ENCODE results near the gene KRTAP9-7.
"Not testable (repeated sequence)": the region's sequence is repeated elsewhere in the genome, so short reads cannot be mapped to it uniquely, and the experiment has no call there.

KRTAP9-7 gene

DNA sequence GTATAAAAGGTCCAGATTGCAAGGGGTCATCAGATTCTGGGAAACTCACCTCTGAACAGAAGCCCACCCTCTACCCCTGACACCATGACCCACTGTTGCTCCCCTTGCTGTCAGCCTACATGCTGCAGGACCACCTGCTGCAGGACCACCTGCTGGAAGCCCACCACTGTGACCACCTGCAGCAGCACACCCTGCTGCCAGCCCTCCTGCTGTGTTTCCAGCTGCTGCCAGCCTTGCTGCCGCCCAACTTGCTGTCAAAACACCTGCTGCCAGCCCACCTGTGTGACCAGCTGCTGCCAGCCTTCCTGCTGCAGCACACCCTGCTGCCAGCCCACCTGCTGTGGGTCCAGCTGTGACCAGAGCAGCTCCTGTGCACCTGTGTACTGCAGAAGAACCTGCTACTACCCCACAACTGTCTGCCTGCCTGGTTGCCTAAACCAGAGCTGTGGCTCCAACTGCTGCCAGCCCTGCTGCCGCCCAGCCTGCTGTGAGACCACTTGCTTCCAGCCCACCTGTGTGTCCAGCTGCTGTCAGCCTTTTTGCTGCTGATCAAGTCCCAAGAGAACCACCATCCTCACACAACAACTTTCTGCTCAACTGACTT is 25.8 kb upstream of the KRTAP9-7 start, which contains the start of gene KRTAP9-4:
Gene KRTAP9-4 (plus strand): TSS at position 51 of the 604 bp plus-strand sequence. CDS start 34 bp downstream, at position 85.
- not testable (repeated sequence) for H3K9ac ChIP-seq (ENCODE audit: low read depth in 1 of 2, low read length in 2 of 2); H3K27me3 ChIP-seq (ENCODE audit: control insufficient read depth in 1 of 2, insufficient read depth in 2 of 2, low read length in 2 of 2); H3K9me3 ChIP-seq (ENCODE audit: control insufficient read depth in 1 of 2, low read length in 2 of 2); H3K4me1 ChIP-seq (ENCODE audit: control insufficient read depth in 1 of 2, insufficient read depth in 2 of 2, low read length in 2 of 2); H3K27ac ChIP-seq (ENCODE audit: low read depth, low read length); H3K36me3 ChIP-seq (ENCODE audit: control insufficient read depth in 1 of 2, insufficient read depth in 2 of 2, low read length in 2 of 2); H3K4me3 ChIP-seq (ENCODE audit: low read depth in 1 of 2, low read length in 2 of 2)

DNA sequence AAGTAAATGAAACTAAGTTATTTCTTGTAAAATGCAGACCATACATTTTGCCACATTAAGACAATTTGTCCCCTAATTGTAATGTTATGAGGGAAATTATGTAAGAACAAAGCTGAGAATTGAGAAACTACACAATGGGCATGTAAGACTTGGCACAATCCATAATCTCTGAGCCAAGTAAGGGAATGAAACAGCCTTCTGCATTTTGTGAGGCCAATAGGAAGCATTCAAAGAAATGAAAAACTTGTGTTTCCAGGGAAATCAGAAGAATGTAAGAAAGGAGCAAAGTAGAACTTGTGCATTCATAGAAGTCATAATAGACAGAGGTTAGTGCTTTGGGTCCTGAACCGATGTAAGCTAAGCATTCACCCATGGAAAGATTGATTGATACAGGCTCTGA is 24.2 kb upstream of the KRTAP9-7 start:
- H3K4me1 ChIP-seq (ENCODE audit: control insufficient read depth in 1 of 2, insufficient read depth in 2 of 2, low read length in 2 of 2): no peaks in the 10 kb centered on the region
- no peak overlapping the region for H3K27ac ChIP-seq (ENCODE audit: low read depth, low read length)
- no peak overlapping the region for H3K9ac ChIP-seq (ENCODE audit: low read depth in 1 of 2, low read length in 2 of 2)
- H3K36me3 ChIP-seq (ENCODE audit: control insufficient read depth in 1 of 2, insufficient read depth in 2 of 2, low read length in 2 of 2): no peaks in the 10 kb centered on the region
- no peaks in the 10 kb centered on the region for H3K9me3 ChIP-seq (ENCODE audit: control insufficient read depth in 1 of 2, low read length in 2 of 2)
- H3K27me3 ChIP-seq (ENCODE audit: control insufficient read depth in 1 of 2, insufficient read depth in 2 of 2, low read length in 2 of 2): peaks cover 0 to 8% of the 10 kb centered on the region in 2 donors
- no peak overlapping the region for H3K4me3 ChIP-seq (ENCODE audit: low read depth in 1 of 2, low read length in 2 of 2)

DNA sequence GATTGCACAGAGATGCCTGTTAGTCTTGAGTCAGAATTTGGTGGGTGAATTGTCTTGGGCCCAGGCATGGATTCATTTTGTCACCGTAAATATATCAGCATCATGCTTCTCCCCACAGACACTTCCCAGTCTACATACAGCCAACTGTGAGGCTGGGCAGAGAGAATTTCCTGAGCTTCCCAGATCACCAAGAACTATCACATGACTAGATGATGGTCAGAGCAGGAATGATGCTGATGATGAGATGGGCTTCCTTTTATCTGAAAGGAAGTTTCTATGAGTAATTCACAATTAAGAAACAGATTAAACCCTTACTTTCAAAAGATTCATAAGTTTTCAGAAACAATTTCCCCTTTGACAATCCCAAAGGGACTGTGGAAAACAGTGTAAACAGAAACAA is 20.6 kb upstream of the KRTAP9-7 start:
- H3K27ac ChIP-seq (ENCODE audit: low read depth, low read length): no peak overlapping the region
- H3K9me3 ChIP-seq (ENCODE audit: control insufficient read depth in 1 of 2, low read length in 2 of 2): no peaks in the 10 kb centered on the region
- no peak overlapping the region for H3K4me3 ChIP-seq (ENCODE audit: low read depth in 1 of 2, low read length in 2 of 2)
- peaks cover 3 to 13% of the 10 kb centered on the region in 2 donors for H3K27me3 ChIP-seq (ENCODE audit: control insufficient read depth in 1 of 2, insufficient read depth in 2 of 2, low read length in 2 of 2)
- no peak overlapping the region for H3K9ac ChIP-seq (ENCODE audit: low read depth in 1 of 2, low read length in 2 of 2)
- H3K36me3 ChIP-seq (ENCODE audit: control insufficient read depth in 1 of 2, insufficient read depth in 2 of 2, low read length in 2 of 2): no peaks in the 10 kb centered on the region
- H3K4me1 ChIP-seq (ENCODE audit: control insufficient read depth in 1 of 2, insufficient read depth in 2 of 2, low read length in 2 of 2): no peaks in the 10 kb centered on the region

DNA sequence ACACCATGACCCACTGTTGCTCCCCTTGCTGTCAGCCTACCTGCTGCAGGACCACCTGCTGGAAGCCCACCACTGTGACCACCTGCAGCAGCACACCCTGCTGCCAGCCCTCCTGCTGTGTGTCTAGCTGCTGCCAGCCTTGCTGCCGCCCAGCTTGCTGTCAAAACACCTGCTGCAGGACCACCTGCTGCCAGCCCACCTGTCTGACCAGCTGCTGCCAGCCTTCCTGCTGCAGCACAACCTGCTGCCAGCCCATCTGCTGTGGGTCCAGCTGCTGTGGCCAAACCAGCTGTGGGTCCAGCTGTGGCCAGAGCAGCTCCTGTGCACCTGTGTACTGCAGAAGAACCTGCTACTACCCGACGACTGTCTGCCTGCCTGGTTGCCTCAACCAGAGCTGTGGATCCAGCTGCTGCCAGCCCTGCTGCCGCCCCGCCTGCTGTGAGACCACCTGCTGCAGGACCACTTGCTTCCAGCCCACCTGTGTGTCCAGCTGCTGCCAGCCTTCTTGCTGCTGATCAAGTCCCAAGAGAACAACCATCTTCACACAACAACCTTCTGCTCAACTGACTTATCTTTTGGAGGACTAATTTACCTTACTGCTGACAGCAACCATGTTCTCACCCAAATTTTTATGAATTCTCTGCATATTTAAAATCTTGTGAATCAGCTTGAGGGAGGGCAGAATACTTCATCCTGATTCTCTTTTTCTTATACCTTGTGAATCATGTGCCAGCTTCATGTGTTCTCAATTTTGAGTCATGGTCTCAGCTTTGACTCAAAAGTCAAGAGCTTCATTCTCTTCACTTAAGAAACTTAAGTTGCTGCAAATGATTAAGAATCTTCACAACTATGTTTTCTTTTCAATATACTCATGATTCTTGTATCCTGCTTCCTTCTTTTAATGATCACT is 19.9 kb upstream of the KRTAP9-7 start, which contains the start of gene KRTAP9-9:
Gene KRTAP9-9 (plus strand): TSS at position 4 of the 910 bp plus-strand sequence.
- H3K27me3 ChIP-seq (ENCODE audit: control insufficient read depth in 1 of 2, insufficient read depth in 2 of 2, low read length in 2 of 2): peaks cover 3 to 13% of the 10 kb centered on the region in 2 donors
- not testable (repeated sequence) for H3K27ac ChIP-seq (ENCODE audit: low read depth, low read length); H3K9ac ChIP-seq (ENCODE audit: low read depth in 1 of 2, low read length in 2 of 2); H3K4me3 ChIP-seq (ENCODE audit: low read depth in 1 of 2, low read length in 2 of 2); H3K36me3 ChIP-seq (ENCODE audit: control insufficient read depth in 1 of 2, insufficient read depth in 2 of 2, low read length in 2 of 2); H3K4me1 ChIP-seq (ENCODE audit: control insufficient read depth in 1 of 2, insufficient read depth in 2 of 2, low read length in 2 of 2); H3K9me3 ChIP-seq (ENCODE audit: control insufficient read depth in 1 of 2, low read length in 2 of 2)

DNA sequence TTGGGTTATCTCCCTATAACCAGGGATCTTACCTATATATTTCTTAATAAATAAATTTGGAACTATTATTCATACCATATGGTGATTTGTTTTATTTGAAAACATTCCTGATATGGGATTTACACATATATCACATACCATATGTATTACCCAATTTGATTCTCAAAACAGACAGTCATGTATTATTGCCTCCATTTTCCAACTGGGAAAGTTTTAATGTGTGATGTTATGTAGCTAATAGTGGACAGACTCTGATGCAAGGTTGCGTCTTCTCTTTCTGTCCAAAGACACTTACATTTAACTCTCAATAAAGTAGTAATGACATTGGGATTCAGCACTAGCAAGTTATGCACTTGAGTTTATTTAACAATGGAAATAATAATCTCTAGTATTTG is 19.2 kb upstream of the KRTAP9-7 start:
- H3K9ac ChIP-seq (ENCODE audit: low read depth in 1 of 2, low read length in 2 of 2): no peak overlapping the region
- H3K9me3 ChIP-seq (ENCODE audit: control insufficient read depth in 1 of 2, low read length in 2 of 2): no peaks in the 10 kb centered on the region
- H3K4me3 ChIP-seq (ENCODE audit: low read depth in 1 of 2, low read length in 2 of 2): no peak overlapping the region
- H3K27ac ChIP-seq (ENCODE audit: low read depth, low read length): no peak overlapping the region
- H3K27me3 ChIP-seq (ENCODE audit: control insufficient read depth in 1 of 2, insufficient read depth in 2 of 2, low read length in 2 of 2): peaks cover 3 to 9% of the 10 kb centered on the region in 2 donors
- no peaks in the 10 kb centered on the region for H3K36me3 ChIP-seq (ENCODE audit: control insufficient read depth in 1 of 2, insufficient read depth in 2 of 2, low read length in 2 of 2)
- no peaks in the 10 kb centered on the region for H3K4me1 ChIP-seq (ENCODE audit: control insufficient read depth in 1 of 2, insufficient read depth in 2 of 2, low read length in 2 of 2)

DNA sequence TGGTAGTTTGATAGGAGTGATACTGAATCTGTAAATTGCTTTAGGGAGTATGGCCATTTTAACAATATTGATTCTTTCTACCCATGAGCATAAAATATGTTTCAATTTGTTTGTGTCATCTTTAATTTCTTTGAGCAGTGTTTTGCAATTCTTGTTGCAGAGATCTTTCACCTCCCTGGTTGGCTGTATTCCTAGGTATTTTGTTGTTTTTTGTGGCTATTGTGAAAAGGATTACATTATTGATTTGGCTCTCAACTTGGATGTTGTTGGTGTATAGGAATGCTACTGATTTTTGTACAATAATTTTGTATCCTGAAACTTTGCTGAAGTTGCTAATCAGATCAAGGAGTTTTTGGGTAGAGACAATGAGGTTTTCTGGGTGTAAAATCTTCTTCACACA is 17.1 kb upstream of the KRTAP9-7 start:
- Histone ChIP-seq H3K27me3 (ENCODE audit: control insufficient read depth in 1 of 2, insufficient read depth in 2 of 2, low read length in 2 of 2) (peaks cover 6% of the 10 kb centered on the region in 2 donors), H3K4me3 (ENCODE audit: low read depth in 1 of 2, low read length in 2 of 2) (no peak overlapping the region), H3K27ac (ENCODE audit: low read depth, low read length) (no peak overlapping the region), H3K36me3 (ENCODE audit: control insufficient read depth in 1 of 2, insufficient read depth in 2 of 2, low read length in 2 of 2) (no peaks in the 10 kb centered on the region), H3K9me3 (ENCODE audit: control insufficient read depth in 1 of 2, low read length in 2 of 2) (no peaks in the 10 kb centered on the region), H3K4me1 (ENCODE audit: control insufficient read depth in 1 of 2, insufficient read depth in 2 of 2, low read length in 2 of 2) (no peaks in the 10 kb centered on the region), H3K9ac (ENCODE audit: low read depth in 1 of 2, low read length in 2 of 2) (no peak overlapping the region)

DNA sequence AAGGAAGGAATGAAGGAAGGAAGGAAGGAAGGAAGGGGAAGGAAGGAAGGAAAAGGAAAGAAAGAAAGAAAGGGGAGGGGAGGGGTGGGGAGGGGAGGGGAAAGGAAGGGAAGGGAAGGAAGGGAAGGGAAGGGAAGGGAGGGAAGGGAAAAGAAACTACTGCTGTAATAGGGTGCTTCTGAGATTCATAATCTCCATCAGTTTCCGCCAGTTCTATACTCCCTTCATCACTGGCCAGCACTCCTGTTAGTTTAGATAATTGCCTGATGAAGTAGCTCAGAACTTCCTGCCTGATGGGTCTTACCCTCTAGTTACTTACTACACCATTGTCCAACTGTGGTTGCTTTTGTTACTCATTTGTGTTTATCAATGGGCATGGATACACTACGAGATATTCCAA is 12.3 kb upstream of the KRTAP9-7 start:
- peaks cover 9 to 10% of the 10 kb centered on the region in 2 donors for H3K27me3 ChIP-seq (ENCODE audit: control insufficient read depth in 1 of 2, insufficient read depth in 2 of 2, low read length in 2 of 2)
- H3K4me1 ChIP-seq (ENCODE audit: control insufficient read depth in 1 of 2, insufficient read depth in 2 of 2, low read length in 2 of 2): no peaks in the 10 kb centered on the region
- no peaks in the 10 kb centered on the region for H3K36me3 ChIP-seq (ENCODE audit: control insufficient read depth in 1 of 2, insufficient read depth in 2 of 2, low read length in 2 of 2)
- H3K9me3 ChIP-seq (ENCODE audit: control insufficient read depth in 1 of 2, low read length in 2 of 2): no peaks in the 10 kb centered on the region
- H3K4me3 ChIP-seq (ENCODE audit: low read depth in 1 of 2, low read length in 2 of 2): no peak overlapping the region
- no peak overlapping the region for H3K27ac ChIP-seq (ENCODE audit: low read depth, low read length)
- no peak overlapping the region for H3K9ac ChIP-seq (ENCODE audit: low read depth in 1 of 2, low read length in 2 of 2)

DNA sequence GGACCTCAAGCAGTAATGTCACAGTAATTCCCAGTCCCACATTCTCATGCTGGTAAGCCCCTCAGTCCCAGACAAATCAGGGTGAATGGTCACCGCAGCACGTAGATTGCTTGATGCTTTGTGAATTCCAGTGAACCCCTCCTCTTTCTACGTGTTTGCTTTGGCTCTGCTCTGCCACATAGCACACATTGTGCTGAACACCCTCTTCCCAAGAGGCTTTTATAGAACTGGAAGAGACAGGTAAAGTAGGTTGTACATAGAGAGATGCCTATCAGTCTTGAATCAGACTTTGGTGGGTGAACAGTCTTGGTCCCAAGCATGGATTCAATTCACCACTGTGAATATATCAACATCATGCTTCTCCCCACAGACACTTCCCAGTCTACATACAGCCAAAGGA is 10.9 kb upstream of the KRTAP9-7 start:
- Histone ChIP-seq H3K4me1 (ENCODE audit: control insufficient read depth in 1 of 2, insufficient read depth in 2 of 2, low read length in 2 of 2) (no peaks in the 10 kb centered on the region), H3K27me3 (ENCODE audit: control insufficient read depth in 1 of 2, insufficient read depth in 2 of 2, low read length in 2 of 2) (peaks cover 4 to 9% of the 10 kb centered on the region in 2 donors), H3K9me3 (ENCODE audit: control insufficient read depth in 1 of 2, low read length in 2 of 2) (no peaks in the 10 kb centered on the region), H3K4me3 (ENCODE audit: low read depth in 1 of 2, low read length in 2 of 2) (no peak overlapping the region), H3K9ac (ENCODE audit: low read depth in 1 of 2, low read length in 2 of 2) (no peak overlapping the region), H3K36me3 (ENCODE audit: control insufficient read depth in 1 of 2, insufficient read depth in 2 of 2, low read length in 2 of 2) (no peaks in the 10 kb centered on the region), H3K27ac (ENCODE audit: low read depth, low read length) (no peak overlapping the region)

DNA sequence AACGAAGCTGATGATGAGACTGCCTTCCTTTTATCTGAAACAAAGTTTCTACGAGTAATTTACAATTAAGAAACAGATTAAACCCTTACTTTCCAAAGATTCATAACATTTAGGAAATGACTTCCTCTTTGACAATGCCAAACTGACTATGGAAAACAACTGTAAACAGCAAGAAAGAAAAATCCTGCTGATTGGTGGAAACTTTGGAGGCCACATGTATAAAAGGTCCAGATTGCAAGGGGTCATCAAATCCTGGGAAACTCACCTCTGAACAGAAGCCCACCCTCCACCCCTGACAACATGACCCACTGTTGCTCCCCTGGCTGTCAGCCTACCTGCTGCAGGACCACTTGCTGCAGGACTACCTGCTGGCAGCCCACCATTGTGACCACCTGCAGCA is 10.4 kb upstream of the KRTAP9-7 start, which contains the start of gene KRTAP9-6:
Gene KRTAP9-6 (plus strand): TSS at position 301 of the 400 bp plus-strand sequence. CDS start 0 bp downstream, at position 301.
- Histone ChIP-seq H3K36me3 (ENCODE audit: control insufficient read depth in 1 of 2, insufficient read depth in 2 of 2, low read length in 2 of 2) (no peaks in the 10 kb centered on the region), H3K4me1 (ENCODE audit: control insufficient read depth in 1 of 2, insufficient read depth in 2 of 2, low read length in 2 of 2) (no peaks in the 10 kb centered on the region), H3K9ac (ENCODE audit: low read depth in 1 of 2, low read length in 2 of 2) (no peak within 1 kb of the TSS), H3K9me3 (ENCODE audit: control insufficient read depth in 1 of 2, low read length in 2 of 2) (no peaks in the 10 kb centered on the region), H3K27me3 (ENCODE audit: control insufficient read depth in 1 of 2, insufficient read depth in 2 of 2, low read length in 2 of 2) (peaks cover 4 to 9% of the 10 kb centered on the region in 2 donors), H3K27ac (ENCODE audit: low read depth, low read length) (no peak within 1 kb of the TSS), H3K4me3 (ENCODE audit: low read depth in 1 of 2, low read length in 2 of 2) (no peak within 1 kb of the TSS)

DNA sequence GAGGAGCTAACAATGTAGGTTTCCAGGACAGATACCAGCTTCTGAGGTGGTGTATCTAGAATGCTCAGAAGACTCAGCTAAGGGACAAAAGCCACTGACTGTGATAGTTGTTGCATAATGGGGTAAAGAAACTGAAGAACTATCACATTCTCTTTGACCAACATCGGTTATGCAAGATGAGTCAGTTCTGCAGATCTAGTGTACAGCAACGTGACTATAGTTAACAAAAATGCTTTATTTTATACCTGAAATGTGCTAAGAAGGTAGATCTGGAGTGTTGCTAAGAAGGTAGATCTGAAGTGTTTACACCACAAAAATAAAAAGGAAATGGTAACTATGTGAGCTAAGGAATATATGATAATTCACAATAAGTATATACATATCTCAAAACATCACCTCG is 7.8 kb upstream of the KRTAP9-7 start:
- no peaks in the 10 kb centered on the region for H3K36me3 ChIP-seq (ENCODE audit: control insufficient read depth in 1 of 2, insufficient read depth in 2 of 2, low read length in 2 of 2)
- H3K4me3 ChIP-seq (ENCODE audit: low read depth in 1 of 2, low read length in 2 of 2): no peak overlapping the region
- H3K9me3 ChIP-seq (ENCODE audit: control insufficient read depth in 1 of 2, low read length in 2 of 2): no peaks in the 10 kb centered on the region
- no peaks in the 10 kb centered on the region for H3K4me1 ChIP-seq (ENCODE audit: control insufficient read depth in 1 of 2, insufficient read depth in 2 of 2, low read length in 2 of 2)
- no peak overlapping the region for H3K27ac ChIP-seq (ENCODE audit: low read depth, low read length)
- no peak overlapping the region for H3K9ac ChIP-seq (ENCODE audit: low read depth in 1 of 2, low read length in 2 of 2)
- peaks cover 4 to 9% of the 10 kb centered on the region in 2 donors for H3K27me3 ChIP-seq (ENCODE audit: control insufficient read depth in 1 of 2, insufficient read depth in 2 of 2, low read length in 2 of 2)
